ENCODE results near the gene TLCD3B.

GRCh38 chr16:30031477-30031918 is 427 bp upstream of the TLCD3B start:
- TF ChIP-seq CTCF (IDR thresholded peaks at IDR 0.05) (no peak), EP300 (IDR thresholded peaks at IDR 0.05) (no peak), POLR2A (IDR thresholded peaks at IDR 0.05) (no peak), POLR2AphosphoS5 (IDR thresholded peaks at IDR 0.05) (no peak)
